BJ (cell line): ENCODE measurements around the gene ANXA3. TPM values are rescaled to one million over a fixed set of nuclear protein-coding genes. Genes with fewer than 3 reads are reported as not detected.

Experiments used
- CTCF ChIA-PET: fragments of 350-600 bp; formaldehyde crosslinking; extraction: SDS; loops from one replicate; lab custom pipeline; 2021; ENCODE audit warnings: antibody characterized with exemption, inconsistent platforms; lab: Yijun Ruan, JAX
- POLR2A ChIA-PET: fragments of 300-600 bp; sonication (Branson Sonifier 250); formaldehyde crosslinking; extraction: SDS; loops from one replicate; lab custom pipeline; 2021; ENCODE audit warnings: antibody characterized with exemption; lab: Charles Lee
- DNase-seq: peaks from one replicate; pipeline ENCODE4 v3.0.0-alpha.2; 2011; ENCODE audit warnings: low read depth
- H3K27me3 ChIP-seq: 2 replicates; pipeline ENCODE4 v1.6.0; 2011; ENCODE audit warnings: low read length; ENCODE audit not compliant: control insufficient read depth, insufficient read depth
- H3K36me3 ChIP-seq: 2 replicates; pipeline ENCODE4 v1.5.1; 2011; ENCODE audit warnings: low read length; ENCODE audit not compliant: control insufficient read depth, insufficient read depth
- H3K4me3 ChIP-seq: 2 replicates; pipeline ENCODE4 v1.5.1; 2011; ENCODE audit warnings: low read depth, mild to moderate bottlenecking, control low read depth, low read length
- polyA plus RNA-seq: library from polyadenylated mRNA; depleted of rRNA; stranded (reverse); fragments of >200 nt; gene quantifications from 2 replicates; pipeline ENCODE4 v1.2.3, GENCODE V29; 2011
- TF ChIP-seq, protein P1 (sequence below): IDR thresholded peaks from 2 replicates; pipeline ENCODE4 v1.5.1; 2011; ENCODE audit warnings: low read depth, mild to moderate bottlenecking, control low read depth, inconsistent platforms, low read length, moderate library complexity; ENCODE audit not compliant: insufficient read depth

ANXA3 gene
- polyA plus RNA-seq, 1 experiment = 8.2 TPM

- ChIA-PET CTCF (interaction anchor here (1.5 kb wide), 1 partner anchor 461 kb away, joined by 5 read pairs; no protein-coding TSS in a partner anchor), POLR2A (no interaction called here)
Measured at GRCh38 chr4:78520808-78521226, 30.8 kb upstream of the ANXA3 start.

DNA sequence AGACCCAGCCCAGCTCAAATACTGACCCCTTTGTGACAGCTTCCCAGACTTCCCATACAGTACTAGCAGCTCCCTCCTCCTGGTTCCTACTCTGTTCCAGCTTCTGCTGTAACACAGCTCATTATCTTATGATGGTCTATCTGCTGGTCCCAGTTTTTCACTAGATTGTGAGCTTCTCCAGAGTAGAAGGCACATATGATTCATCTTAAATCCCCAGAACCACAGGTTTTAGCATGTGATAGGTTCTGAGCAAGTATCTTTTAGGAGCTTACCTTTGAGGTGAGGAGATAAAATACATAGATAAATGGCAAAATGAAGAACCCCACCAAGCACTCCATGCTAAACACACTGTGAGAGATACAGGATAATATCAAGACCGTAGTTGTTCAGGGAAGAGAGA, 27.6 kb upstream of the ANXA3 start:
- no peaks in the 10 kb centered on the region for H3K27me3 ChIP-seq
- H3K4me3 ChIP-seq = no peak overlapping the region
- CTCF ChIA-PET = interaction anchor here (0.9 to 1.2 kb wide), 2 partner anchors 40 to 465 kb away, joined by 3 to 7 read pairs; no protein-coding TSS in a partner anchor
- no peak for DNase-seq
- no peaks in the 10 kb centered on the region for H3K36me3 ChIP-seq
- POLR2A ChIA-PET = no interaction called here
- TF ChIP-seq, protein P1, sequence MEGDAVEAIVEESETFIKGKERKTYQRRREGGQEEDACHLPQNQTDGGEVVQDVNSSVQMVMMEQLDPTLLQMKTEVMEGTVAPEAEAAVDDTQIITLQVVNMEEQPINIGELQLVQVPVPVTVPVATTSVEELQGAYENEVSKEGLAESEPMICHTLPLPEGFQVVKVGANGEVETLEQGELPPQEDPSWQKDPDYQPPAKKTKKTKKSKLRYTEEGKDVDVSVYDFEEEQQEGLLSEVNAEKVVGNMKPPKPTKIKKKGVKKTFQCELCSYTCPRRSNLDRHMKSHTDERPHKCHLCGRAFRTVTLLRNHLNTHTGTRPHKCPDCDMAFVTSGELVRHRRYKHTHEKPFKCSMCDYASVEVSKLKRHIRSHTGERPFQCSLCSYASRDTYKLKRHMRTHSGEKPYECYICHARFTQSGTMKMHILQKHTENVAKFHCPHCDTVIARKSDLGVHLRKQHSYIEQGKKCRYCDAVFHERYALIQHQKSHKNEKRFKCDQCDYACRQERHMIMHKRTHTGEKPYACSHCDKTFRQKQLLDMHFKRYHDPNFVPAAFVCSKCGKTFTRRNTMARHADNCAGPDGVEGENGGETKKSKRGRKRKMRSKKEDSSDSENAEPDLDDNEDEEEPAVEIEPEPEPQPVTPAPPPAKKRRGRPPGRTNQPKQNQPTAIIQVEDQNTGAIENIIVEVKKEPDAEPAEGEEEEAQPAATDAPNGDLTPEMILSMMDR = no peak

More at GRCh38 chr4:78520808-78521226, 30.8 kb upstream of the ANXA3 start:
- no peaks in the 10 kb centered on the region for H3K27me3 ChIP-seq
- H3K4me3 ChIP-seq = no peak overlapping the region
- TF ChIP-seq, protein P1 = no peak
- DNase-seq = peak; percentile 25
- H3K36me3 ChIP-seq = no peaks in the 10 kb centered on the region

GRCh38 chr4:78525559-78525958, 26.0 kb upstream of the ANXA3 start:
- Histone ChIP-seq H3K27me3 (no peaks in the 10 kb centered on the region), H3K36me3 (no peaks in the 10 kb centered on the region), H3K4me3 (no peak overlapping the region)
- POLR2A ChIA-PET = no interaction called here
- TF ChIP-seq, protein P1 = no peak
- DNase-seq = no peak
- CTCF ChIA-PET = no interaction called here

- H3K36me3 ChIP-seq = no peaks in the 10 kb centered on the region
- DNase-seq = no peak
- H3K4me3 ChIP-seq = no peak overlapping the region
- TF ChIP-seq, protein P1 = no peak
- ChIA-PET POLR2A (no interaction called here), CTCF (interaction anchor here (0.8 to 1.0 kb wide), 2 partner anchors 9 to 10 kb away, joined by 3 read pairs; no protein-coding TSS in a partner anchor)
- no peaks in the 10 kb centered on the region for H3K27me3 ChIP-seq
Measured at GRCh38 chr4:78527103-78527502, 24.5 kb upstream of the ANXA3 start.

- no peaks in the 10 kb centered on the region for H3K27me3 ChIP-seq
- no peak overlapping the region for H3K4me3 ChIP-seq
- TF ChIP-seq, protein P1 = no peak
- CTCF ChIA-PET = interaction anchor here (0.8 to 1.0 kb wide), 2 partner anchors 9 to 11 kb away, joined by 3 read pairs; no protein-coding TSS in a partner anchor
- POLR2A ChIA-PET = no interaction called here
- no peak for DNase-seq
- H3K36me3 ChIP-seq = no peaks in the 10 kb centered on the region
Measured at GRCh38 chr4:78527555-78527954, 24.0 kb upstream of the ANXA3 start.
